GM18861 (cell line): Measurements from ENCODE around the gene CTDSP1.

Experiments
- ATAC-seq: cut with Tn5 transposase; IDR thresholded peaks from one replicate; pipeline ENCODE4 v1.9.1; 2021; ENCODE audit not compliant: unreplicated experiment

CTDSP1 gene

GRCh38 chr2:218422403-218423086 is 22.9 kb downstream of the CTDSP1 start:
- no peak for ATAC-seq

DNA sequence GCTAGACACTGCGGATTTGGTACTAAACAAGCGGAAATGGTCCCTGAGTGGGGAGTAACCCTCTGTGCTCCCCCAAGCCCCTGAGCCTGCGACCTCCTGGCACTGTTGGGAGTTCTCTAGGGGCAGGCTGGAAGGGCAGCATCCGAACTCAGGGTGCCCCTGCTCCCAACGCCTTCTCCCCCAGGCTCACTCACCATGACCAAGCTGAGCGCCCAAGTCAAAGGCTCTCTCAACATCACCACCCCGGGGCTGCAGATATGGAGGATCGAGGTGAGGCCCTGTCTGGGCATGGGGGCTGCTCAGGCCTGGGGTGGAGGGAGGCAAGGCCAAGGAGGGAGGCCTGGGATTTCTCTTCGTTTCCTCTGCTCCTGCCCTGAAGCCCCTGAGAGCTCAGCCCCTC is 23.9 kb downstream of the CTDSP1 start:
- ATAC-seq = no peak

DNA sequence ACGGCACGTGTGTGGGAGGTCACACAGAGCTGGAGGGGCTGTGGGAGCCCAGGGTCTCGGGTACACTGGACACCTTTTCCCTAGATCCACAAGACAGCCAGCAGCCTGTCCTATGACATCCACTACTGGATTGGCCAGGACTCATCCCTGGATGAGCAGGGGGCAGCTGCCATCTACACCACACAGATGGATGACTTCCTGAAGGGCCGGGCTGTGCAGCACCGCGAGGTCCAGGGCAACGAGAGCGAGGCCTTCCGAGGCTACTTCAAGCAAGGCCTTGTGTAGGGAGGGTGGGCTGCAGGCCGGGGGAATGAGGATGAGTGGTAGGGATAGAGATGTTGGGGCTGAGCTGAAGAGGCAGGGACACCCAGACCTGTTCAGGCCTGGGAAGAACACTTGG is 25.9 kb downstream of the CTDSP1 start:
- ATAC-seq = no peak

DNA sequence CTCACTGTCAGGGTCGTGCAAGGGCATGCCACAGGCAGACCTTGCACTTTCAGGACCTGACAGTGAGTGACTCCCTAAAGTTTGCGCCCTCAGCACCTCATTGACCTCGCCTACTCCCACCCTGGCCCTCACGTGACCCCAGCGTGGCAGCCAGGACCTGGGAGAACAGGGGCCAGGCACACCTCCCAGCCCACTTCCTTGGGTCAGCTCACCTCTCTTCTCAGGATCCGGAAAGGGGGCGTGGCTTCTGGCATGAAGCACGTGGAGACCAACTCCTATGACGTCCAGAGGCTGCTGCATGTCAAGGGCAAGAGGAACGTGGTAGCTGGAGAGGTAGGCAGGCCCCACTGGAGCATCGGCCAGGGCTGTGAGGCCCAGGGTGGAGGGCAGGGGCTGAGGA is 28.1 kb downstream of the CTDSP1 start:
- ATAC-seq = no peak

DNA sequence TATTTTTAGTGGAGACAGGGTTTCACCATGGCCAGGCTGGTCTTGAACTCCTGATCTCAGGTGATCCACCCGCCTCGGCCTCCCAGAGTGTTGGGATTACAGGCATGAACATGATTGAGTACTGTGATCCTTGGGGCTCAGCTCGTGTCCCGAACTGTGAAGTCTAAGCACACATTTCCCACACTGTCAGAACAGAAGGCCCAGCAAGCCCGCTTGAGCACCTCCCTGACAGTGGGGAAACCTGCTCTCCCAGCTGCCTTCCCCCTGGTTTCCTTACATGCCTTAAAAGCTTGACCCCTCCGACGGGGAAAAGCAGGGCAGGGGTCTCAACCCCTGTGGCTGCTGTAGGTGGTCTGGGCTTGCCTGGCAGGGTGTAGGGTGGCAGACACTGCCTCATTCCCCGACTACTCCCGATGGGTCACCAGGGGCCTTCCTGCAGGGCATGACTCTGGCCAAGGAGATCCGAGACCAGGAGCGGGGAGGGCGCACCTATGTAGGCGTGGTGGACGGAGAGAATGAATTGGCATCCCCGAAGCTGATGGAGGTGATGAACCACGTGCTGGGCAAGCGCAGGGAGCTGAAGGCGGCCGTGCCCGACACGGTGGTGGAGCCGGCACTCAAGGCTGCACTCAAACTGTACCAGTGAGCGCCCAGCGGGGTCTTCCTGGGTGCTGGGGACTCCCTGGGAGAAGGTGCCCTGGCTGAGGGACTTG is 29.3 kb downstream of the CTDSP1 start:
- ATAC-seq = no peak

DNA sequence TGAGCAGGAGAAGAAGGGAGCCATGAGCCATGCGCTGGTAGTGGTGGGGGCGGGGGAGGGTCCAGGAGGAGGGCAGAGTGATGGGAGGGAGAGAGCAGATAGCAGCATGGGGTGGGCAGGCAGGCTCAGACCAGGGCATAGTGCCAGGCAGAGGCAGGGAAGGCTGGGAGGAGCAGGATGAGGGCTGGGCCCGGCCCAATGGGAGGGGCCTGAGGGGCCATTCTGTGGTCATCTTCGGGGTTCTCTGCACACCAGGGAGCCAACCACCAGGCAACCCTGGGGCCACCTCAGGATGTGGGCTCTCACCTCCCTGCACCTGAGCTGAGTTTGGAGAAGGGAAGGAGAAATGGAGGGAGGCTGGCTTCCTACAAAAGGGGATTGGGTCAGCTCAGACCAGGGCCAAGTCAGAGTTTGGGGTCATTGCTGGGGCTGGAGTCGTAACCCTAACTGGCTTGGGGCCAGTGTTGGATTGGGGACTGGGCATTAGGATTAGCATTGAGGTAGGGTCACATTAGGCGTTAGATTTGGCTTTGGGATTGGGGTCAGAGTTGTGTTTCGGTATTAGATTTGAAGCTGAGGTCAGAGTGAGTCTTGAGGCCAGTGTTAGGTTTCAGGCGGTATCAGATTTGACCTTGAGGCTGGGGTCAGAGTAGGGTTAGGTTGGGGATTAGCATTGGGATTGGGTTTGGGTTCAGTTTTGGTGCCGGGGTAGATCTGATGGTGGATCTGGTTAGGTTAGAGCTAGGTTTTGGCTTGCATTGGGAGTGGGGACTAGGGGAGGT is 30.4 kb downstream of the CTDSP1 start:
- ATAC-seq = no peak

DNA sequence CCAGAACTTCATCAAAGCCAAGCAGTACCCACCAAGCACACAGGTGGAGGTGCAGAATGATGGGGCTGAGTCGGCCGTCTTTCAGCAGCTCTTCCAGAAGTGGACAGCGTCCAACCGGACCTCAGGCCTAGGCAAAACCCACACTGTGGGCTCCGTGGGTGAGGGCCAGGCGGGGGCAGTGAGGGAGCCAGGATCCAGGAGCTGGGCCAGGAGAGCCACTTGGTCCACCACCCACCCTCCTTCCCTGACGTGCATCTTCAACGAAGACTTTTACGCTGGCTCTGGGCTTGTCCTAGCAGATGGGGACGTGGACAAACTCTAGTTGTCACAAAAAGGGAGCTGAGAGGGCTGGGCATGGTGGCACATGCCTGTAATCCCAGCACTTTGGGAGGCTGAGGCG is 31.1 kb downstream of the CTDSP1 start:
- no peak for ATAC-seq

DNA sequence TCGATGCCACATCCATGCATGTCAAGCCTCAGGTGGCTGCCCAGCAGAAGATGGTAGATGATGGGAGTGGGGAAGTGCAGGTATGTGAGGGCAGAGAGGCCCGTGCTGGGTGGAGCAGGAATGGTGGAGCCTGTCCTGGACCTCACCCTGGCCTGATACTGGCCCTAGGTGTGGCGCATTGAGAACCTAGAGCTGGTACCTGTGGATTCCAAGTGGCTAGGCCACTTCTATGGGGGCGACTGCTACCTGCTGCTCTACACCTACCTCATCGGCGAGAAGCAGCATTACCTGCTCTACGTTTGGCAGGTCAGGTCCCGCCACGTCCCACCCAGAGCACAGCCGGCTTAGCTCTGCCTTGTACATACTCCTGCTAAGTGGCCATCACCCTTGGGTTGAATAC is 32.2 kb downstream of the CTDSP1 start:
- ATAC-seq = no peak

DNA sequence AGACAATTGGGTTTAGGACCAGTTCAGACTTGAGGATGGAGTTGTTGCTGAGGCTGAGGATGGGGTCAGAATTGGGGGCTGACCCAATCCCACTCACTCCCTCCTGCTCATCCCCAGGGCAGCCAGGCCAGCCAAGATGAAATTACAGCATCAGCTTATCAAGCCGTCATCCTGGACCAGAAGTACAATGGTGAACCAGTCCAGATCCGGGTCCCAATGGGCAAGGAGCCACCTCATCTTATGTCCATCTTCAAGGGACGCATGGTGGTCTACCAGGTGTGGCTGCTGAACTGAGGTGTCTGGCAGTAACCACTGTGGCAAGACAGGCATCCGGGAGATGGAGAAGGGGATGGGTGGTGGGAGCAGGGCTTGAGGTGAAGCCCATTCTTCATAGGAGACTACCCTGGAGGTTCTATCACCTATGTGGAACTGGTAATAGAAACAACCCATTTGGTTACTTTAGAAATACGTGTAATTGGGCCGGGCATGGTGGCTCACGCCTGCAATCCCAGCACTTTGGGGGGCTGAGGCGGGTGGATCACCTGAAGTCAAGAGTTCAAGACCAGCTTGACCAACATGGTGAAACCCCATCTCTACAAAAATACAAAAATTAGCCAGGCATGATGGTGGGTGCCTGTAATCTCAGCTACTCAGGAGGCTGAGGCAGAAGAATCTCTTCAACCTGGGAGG is 33.2 kb downstream of the CTDSP1 start:
- no peak for ATAC-seq

DNA sequence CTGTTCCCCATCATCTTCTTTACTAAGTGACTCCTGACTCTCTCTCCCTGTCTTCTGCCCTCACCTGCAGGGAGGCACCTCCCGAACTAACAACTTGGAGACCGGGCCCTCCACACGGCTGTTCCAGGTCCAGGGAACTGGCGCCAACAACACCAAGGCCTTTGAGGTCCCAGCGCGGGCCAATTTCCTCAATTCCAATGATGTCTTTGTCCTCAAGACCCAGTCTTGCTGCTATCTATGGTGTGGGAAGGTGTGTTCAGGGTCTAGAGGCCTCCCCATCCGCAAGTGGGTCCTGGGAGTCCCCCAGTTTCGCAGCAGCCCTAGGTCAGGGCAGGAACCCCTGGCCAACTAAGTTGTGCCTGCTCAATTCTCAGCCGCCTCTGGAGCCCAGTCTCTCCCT is 34.8 kb downstream of the CTDSP1 start:
- ATAC-seq = no peak

DNA sequence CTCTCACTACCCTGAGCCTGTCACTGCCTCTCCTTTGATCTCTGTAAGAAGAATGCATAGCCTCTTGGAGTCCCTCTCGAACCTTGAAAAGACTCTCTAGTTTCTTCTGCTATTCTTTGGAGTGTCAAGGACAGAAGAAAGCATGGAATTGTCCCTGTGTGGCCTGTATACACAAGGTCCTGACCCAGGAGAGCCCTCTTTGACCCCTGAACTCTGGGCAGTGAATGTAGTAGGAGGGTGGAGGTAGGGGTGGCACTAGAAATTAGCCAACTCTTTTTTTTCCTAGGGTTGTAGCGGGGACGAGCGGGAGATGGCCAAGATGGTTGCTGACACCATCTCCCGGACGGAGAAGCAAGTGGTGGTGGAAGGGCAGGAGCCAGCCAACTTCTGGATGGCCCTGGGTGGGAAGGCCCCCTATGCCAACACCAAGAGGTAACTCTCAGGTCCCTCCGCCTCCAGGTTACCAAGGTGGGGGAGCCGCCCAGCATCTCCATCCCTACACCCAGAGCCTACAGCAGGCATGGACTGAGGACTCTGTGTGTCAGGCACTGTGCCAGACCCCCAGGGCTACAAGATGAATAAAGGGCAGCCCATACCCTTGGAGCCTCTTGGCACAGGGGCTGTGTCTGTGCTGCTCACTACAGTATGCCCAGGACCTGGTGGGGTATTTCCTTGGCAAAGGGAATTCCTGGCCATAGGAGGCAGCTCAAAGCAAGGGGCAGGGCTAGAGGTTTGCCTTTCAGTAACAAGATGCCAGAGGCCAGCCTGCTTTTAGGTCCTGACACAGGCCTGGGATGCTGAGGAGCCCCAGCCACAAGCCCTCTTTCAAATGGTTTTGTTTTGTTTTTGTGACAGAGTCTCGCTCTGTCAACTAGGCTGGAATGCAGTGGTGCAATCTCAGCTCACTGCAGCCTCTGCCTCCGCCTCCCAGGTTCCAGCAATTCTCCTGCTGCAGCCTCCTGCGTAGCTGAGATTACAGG is 35.6 kb downstream of the CTDSP1 start:
- ATAC-seq = no peak

- no peak for ATAC-seq
Observed at GRCh38 chr2:218436992-218437391, 37.3 kb downstream of the CTDSP1 start.

DNA sequence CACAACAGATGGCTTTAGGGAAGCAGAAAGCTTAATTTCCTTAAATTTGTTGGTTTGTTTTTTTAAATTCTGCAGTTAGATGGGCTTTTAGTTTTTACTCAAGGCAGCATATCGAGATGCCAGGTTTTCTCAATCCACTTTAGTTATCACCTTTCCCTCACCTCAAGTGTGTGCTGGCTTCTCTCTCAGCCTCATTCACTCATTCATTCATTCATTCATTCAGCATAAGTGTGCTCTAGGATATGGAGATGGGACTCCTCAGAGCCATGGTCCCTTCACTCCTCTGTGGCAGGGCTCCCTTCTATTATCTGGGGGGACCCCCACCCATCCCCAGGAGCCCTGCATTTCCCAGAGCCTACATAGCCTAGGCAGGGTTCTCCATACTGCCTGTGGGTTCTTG is 38.3 kb downstream of the CTDSP1 start:
- ATAC-seq = no peak

- no peak for ATAC-seq
Observed at GRCh38 chr2:218438596-218438995, 38.9 kb downstream of the CTDSP1 start.

DNA sequence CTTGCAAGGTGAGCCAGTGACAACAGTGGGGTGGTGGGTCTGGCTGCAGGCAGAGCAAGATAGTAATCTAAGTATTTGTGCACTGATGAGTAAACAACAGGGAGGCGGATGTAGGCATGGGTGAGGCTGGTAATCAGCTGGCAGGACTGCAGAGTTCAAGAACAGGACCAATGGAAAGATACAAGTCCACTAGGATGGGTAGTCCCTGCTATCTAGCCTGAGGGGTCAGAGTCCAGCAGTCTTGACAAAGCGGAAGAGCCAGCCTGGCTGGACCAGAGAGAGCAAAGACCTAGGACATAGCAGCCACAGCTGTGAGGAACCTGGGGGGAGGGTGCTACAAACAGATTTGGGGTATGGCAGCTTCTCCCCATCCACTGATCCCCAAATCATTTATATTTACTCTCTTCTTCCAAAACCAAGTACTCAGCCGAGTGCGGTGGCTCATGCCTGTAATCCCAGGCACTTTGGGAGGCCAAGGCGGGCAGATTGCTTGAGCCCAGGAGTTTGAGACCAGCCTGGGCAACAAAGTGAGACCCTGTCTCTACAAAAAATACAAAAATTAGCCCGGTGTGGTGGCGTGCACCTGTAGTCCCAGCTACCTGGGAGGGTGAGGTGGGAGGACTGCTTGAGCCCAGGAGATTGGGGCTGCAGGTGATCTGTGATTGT is 45.2 kb downstream of the CTDSP1 start:
- no peak for ATAC-seq

GRCh38 chr2:218445602-218446001 is 45.9 kb downstream of the CTDSP1 start:
- ATAC-seq = no peak

DNA sequence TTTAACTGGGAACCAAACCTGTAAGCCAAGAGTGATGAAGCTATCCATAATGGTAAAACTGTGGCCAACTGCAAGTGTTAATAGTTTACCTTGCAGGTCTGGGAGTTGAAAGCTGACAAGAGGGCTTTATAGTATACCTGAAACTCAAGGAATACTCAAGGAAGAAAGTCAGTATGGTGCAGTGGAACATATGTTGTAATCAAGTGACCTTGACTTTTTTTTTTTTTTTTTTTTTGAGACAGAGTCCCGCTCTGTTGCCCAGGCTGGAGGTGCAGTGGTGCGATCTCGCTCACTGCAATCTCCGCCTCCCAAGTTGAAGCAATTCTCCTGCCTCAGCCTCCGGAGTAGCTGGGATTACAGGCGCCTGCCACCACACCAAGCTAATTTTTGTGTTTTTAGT is 46.9 kb downstream of the CTDSP1 start:
- no peak for ATAC-seq

DNA sequence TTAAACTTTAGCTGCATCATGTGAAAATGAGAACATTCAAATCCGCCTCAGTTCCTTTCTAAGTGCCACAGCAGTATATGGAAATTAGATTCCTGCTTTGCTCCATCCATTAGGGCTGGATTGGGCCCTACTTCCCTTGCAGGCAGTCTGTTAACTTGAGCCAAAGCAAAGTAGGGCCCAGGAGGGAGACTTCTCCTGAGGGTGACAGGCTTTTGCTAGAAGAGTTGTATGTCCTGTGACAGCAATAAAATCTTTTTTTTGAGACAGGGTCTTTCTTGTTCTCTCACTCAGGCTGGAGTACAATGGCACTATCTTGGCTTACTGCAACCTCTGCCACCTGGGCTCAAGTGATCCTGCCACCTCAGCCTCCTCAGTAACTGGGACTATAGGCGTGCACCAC is 47.4 kb downstream of the CTDSP1 start:
- ATAC-seq = no peak

GRCh38 chr2:218448934-218449333 is 49.3 kb downstream of the CTDSP1 start:
- no peak for ATAC-seq

DNA sequence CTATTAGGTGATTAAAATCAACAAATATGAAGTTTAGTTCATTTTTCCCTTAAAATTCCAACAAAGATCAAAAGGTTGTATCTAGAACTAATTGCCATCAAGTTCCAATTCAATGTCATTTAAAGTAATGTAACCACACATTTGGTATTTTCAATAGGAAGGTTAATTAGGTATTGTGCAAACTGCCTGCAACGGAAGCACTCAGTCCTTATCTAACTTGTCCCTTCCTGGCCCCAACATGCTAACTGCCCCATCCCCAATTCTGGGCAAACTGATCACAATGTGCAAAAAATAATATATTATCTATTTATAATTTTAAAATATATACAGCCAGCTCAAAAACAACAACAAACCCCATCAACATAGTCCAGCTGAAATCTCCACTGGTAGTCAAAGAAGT is 52.4 kb downstream of the CTDSP1 start:
- ATAC-seq = no peak
